ENCODE data around the gene PHACTR3.
A peak's percentile ranks its signal among the peaks of the same experiment; 100 is the strongest.

PHACTR3 gene

DNA sequence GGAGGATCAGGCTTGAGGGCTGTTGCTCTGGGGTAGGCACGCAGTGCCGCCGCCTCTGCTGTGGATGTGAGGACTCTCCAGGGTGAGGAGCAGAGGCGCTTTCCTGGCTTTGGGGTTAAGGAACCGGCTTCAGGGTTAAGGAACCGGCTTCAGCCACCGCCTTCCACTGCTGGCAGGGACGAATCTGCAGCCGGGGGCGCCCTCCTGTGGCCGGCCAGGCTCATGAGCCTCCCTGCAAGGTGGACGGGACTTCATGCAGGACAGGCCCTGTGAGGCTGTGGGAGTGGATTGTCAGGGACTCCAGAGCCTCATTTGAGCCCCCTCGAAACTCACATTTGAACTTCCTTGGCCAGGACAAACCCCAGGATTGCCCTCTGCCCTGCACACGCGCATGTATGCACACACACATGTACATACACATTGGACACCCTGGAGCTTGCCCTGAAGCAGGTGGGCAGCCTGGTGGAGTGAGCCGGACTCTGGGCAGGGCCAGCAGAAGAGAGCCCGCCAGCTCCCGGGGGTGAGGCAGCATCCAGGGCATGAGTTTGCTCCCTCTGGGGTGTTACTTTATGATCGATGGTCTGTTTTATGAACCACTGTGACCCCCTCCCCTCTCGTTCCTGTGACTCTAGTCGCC, 146.9 kb downstream of the PHACTR3 start:
- DNase-seq (ENCODE audit: low read depth in 2 of 2) = peak in 1 of 2 experiments; percentile 41

DNA sequence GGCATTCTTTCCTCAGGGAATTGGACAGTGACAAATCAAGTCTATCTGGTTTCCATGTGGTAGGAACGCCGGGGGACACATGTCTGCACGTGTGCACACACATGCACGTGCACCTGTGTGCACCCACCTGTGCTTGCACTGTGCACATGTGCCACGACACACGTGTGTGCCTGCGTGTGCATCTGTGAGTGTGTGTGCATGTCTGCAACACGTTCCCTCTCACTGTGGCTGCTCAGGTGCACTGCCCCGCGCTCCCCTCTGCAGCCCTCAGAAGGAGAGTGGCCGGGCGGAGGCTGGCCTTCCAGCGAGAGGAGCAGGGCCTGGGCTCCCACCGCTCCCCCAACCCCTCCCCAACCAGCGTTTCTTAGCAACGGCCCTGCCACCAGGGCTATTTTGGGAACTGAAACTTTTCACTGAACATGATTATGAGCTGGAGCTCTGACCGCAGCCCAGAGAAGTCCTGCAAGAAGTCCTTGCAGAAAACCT, 147.8 kb downstream of the PHACTR3 start:
- no peak for DNase-seq (ENCODE audit: low read depth in 2 of 2)

DNA sequence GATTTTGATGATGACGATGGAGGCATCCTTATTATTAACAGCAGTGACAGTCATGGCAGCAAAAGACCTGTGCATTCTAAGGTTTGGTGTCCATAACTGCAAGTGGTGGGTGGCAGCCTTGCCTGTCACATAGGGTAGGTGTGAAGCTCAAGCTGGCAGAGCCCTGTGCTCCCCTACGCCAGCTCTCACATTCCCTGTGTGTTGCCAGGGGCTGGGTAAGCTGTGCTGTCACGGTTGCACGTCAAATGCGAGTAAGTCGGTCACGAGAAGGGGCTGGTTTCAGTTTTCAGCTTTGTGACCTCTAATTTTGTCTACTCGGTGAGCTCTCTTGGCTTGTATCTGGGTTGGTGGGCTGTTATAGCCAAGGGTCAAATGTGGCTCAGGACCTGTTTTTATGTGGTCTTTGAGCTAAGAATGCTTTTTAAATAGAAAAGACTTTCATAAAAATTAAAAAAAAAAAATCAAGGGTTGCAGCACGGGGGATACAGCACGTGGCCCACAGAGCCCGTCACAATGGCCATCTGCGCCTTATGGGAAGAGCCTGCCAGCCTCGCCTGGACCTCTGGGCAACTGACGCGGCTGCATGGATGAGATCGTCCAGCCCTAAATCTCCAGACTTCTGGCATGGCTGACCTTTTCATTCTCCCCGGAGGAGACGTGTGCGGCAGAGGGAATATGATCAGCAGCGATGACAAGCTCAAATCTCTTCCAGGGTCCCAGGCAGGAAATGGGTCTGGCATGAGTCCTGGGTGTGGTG, 148.5 kb downstream of the PHACTR3 start:
- DNase-seq (ENCODE audit: low read depth in 2 of 2) = no peak

DNA sequence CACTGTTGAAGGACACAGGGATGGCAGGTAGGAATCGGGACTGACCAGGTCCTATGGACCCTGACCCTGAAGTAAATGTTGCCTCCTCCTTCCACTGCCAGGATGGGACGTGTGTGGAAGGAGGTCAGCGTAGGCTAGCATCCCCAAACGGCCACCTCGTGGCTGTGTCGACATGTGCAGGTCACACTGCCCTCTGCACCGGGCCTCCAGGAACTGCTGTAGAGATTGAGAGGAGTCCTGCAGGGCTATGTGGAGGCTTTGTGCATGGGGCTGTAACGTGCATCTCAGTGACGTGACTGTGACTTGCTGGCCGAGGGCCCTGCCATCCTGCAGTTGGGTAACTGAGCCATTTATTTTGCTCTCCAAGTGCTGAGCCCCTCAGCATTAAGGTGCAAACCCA, 149.5 kb downstream of the PHACTR3 start:
- DNase-seq (ENCODE audit: low read depth in 2 of 2) = no peak

DNA sequence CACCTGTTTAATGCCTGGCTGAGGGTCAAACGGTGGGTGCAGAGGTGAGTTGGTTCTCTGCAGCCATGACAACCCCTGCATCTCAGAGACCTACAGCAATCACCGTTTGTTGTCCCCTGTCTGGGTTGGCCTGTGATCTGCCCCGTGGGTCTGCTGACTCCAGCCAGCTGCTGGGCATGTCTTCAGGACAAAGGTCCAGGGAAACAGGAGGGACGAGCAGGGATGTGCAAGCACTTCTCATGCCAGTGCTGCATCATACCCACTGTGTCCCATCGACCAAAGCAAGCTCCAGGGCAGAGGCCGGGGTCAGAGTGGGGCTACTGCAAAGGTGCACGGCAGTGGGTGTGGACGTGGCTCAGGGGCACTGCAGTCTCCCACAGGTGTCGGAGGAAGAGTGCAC, 150.2 kb downstream of the PHACTR3 start:
- no peak for DNase-seq (ENCODE audit: low read depth in 2 of 2)

DNA sequence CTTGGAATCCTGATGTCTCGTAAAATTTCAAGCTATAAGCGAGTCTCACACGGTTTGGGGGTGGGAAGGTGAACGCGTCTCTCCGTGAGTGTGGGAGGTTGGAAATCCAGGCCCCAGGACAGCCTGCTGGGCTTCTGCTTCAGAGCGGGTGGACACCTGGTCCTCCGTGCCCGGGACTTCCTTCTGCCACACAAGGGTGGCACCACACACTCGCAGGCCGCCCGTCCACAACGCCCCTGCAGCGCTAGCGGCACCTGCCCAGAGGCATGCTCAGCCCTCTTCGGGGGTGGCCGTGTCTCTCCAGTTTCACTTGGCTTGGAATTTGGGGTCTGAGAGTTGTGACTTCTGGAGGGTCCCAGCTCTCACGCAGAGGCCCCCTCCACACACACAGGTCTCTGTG, 151.9 kb downstream of the PHACTR3 start:
- DNase-seq (ENCODE audit: low read depth in 2 of 2) = no peak

DNA sequence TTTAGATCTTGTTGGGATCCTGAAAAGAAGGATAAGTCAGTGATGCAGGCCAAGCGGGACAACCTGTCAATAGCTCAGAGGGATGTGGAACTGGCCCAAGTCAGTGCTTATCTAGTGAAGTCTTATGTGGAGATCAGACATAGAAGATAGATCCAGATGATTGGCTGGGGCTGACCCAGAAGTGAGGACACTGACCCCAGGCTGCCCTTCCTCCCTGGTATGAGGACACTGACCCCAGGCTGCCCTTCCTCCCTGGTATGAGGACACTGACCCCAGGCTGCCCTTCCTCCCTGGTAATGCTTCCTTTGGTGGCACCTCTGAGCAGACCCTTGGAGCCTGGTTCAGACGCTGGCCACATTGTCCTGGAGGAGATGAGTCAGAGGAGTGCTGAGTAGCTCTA, 159.7 kb downstream of the PHACTR3 start:
- no peak for DNase-seq (ENCODE audit: low read depth in 2 of 2)

DNA sequence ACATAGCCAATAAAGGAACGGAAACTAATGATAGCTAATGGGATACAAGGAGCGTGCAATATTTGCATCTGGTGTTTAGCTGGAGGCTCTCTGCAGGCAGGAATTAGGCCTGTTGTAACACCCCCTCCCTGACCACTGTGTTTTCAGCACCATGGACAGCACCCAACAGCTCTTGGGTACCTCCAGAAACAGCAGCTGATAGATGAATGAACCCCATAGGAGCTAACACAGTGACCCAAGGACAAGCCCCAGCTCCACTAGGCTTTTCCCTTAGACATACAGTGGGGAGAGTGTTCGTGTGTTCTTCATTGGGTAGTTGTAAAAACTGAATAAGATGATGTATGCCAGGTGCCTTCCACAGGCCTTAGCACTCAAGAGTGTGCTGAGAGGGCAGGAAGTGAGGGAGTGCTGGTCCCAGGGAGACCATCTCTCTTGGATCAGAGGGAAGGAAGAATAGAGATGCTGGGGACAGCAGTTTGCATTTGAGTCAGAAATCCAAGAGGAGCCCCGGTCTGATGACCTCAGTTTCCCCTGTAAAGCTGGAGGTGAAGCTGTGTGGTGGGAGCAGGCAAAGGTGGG, 161.3 kb downstream of the PHACTR3 start:
- DNase-seq (ENCODE audit: low read depth in 2 of 2) = peak in 1 of 2 experiments; percentile 4

DNA sequence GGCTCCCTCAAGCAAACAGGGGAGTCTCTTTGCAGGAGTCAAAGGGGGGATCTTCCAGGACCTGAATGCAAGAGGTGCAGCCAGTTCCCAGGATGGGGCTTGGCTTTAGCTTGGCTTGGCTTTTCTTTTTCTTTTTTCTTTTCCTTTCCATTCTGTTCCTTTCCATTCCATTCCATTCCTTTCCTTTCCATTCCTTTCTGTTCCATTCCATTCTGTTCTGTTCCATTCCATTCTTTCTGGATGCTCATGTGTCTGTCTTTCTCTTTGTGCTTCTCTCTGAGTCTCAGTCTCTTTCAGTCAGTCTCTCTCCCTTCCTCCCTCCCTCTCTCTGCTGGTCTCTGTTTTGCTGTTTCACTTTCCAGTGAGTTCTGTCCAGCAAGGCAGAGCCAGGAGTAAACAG, 163.3 kb downstream of the PHACTR3 start:
- no peak for DNase-seq (ENCODE audit: low read depth in 2 of 2)

DNA sequence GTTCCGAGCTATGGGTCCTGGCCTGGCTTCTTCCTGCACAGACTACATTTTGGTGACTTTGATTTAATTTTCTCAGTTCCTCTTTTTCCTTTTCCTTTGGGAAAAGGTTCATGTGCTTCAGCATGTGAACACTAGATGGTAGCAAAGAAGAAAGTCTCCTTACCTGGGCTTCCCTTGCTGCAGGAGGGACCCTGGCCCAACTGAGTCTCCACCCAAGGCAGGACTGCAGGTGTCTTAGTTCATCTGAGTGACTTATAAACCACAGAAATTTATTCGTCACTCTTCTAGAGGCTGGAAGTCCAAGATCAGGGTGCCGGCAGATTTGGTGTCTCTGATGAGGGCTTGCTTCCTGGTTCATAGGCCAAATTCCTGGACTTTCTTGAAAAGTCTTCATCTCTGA, 165.9 kb downstream of the PHACTR3 start:
- no peak for DNase-seq (ENCODE audit: low read depth in 2 of 2)

DNA sequence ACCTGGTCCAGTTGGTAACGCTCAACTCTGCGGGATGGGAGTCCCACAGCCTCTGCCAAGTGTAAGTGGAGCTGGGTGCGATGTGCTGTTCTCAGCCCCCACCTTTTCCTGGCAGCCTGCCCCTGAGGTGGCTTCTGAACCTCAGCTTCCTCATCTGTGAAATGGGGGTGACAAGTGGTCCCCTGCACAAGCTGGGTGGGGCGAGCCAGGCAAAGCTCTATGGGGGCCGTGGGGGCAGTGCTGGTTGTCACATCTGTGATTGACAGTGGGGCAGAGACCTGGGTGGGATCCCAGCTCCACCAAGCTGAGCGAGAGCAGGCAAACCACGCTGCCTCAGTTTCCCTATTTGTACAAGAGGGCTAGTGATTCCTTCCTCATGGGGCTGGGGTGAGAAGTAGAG, 166.5 kb downstream of the PHACTR3 start:
- DNase-seq (ENCODE audit: low read depth in 2 of 2) = no peak

DNA sequence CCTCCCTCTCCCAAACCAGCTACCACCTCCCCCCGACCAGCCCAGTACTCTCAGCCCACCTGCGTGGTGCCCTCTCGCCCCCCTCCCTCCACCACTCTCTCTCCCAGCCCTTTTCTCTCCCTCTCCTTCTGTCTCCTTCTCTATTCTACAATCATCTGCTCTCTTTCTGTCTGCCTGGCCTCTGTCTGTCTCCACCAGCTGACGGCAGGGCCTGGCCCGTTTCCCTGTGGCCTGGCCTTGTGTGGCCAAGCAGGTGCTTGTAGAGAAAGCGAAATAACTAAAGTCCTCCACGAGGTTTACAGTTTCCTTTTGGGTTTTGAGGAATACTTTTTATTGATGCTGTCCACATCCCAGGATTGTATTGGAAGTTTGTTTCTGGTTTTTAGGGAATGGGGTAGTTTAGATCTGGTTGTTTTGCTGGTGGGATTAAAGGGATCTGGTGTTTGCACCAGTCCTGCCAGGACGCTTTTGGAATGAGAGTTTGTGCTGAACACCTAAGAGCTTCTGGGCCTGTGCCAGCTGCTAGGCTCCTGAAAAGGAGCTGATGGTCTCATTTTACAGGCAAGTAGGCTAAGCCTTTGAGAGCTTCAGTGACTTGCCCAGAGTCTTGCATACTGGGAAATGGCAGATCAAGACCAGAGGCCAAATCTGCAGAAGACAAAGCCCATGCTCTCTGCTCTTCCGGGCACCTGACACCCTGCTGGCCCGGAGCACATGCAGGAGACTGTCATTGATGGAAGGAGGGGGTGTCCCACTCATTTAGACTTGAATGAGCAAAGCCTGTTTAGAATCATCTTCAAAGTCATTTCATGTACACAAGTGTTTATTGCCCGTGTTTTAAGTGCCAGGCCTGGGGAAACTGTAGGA, 167.4 kb downstream of the PHACTR3 start:
- DNase-seq (ENCODE audit: low read depth in 2 of 2) = no peak

DNA sequence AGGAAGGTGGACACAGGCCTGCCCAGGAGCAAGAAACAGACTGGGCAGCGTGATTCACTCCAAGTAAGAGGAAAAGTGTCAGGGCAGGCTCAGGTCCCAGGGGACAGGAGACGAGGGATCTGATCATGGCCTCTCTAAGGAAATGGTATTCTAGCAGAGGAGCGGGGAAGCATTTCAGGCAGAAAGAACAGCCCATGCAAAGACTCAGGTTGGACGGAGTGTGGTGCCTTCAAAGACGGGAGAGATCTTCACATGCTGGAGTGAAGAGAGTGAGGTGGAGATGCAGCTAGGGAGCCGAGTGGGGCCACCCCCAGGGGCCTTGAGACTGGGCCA, 168.0 kb downstream of the PHACTR3 start:
- no peak for DNase-seq (ENCODE audit: low read depth in 2 of 2)

DNA sequence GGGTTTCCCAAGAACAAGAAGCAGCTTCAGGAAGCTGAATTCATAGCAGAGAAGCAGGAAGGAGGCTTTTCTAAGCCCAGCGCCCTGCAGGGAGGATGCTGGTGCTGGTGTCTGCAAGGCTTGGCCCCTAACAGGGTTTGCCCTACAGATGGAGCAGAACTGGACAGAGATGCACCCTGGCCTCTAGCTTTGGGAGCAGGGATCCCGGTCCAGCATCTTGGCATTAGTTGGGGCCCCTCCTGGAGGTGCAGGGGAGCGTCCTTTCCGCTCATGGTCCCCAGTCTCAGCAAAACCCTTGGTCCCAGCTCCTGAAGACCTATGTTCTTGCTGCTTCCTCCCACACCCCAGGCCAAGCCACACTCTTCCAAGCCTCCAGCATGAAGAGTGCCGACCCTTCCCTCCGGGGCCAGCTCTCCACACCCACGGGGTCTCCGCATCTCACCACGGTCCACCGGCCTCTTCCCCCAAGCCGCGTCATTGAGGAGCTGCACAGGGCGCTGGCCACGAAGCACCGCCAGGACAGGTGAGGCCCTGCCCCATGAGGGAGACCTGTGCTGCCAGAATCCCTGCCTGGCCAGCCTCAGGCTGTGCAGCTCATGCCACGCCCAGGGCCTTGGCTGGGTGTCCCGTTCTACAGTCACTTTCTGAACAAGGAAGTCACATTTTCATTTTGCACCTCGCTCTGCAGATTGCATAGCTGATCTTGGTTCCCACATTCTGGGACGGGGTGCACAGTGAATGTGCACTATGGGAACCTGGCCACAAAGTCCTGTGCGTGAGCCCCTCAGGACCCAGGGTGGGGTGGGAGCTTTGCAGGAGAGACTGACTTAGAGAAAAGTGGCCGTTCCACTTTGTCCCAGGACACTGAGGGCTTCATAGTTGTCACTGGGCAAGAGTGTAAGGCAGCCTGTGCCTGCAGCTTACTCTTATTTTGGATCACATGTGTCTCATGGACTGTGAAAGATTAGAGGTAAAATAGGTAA, 168.9 kb downstream of the PHACTR3 start:
- DNase-seq (ENCODE audit: low read depth in 2 of 2) = no peak

DNA sequence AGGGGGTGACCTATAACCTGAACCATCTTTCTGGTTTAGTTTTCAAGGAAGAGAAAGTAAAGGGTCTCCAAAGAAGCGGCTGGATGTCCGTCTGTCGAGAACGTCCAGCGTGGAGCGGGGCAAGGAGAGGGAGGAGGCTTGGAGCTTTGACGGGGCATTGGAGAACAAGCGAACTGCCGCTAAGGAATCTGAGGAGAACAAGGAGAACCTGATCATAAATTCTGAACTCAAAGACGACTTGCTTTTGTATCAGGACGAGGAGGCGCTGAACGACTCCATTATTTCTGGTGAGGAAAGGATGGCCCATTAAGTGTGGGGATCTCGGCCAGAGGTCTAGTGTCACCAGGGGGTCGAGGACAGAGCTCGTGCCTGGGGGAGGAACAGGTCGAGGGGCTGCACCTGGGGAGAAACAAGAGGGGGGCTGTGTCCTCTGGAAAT, 169.9 kb downstream of the PHACTR3 start:
- DNase-seq (ENCODE audit: low read depth in 2 of 2) = no peak

DNA sequence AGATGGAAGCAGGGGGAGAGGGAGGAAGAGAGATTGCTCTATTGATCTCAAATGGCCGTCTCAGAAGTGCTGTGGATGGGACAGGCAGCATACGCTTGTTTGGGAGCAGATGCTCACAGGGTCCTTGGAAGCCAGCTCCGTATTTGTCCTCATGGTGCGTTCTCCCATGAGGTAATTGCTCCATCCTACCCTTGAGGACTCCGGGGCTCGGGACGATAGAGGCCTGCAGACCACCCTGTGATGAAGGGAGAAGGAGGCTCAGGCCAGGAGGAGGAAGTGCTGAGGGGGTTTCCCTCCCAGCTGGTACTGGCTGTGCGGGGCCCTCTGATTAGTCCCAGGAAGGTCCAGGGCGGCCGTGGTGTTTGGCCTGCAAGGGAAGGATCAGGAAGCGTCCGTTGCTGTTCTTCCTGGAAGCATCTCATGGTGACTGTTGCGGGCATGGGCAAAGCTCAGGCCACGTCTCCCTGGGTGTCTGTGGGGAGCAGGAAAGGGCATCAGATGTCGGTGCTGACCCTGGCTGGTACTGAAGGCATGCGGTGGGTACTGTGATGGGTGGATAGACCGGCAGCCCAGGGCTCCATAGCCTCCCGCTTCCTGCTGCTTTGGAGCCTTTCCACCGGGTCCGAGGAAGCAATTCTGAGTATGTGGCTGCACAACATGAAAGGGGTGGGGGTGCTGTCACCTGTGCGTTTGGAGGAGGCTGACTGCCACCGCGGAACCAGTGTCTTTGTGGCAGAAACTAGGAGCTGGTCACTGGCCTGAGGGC, 170.8 kb downstream of the PHACTR3 start:
- DNase-seq (ENCODE audit: low read depth in 2 of 2) = no peak

DNA sequence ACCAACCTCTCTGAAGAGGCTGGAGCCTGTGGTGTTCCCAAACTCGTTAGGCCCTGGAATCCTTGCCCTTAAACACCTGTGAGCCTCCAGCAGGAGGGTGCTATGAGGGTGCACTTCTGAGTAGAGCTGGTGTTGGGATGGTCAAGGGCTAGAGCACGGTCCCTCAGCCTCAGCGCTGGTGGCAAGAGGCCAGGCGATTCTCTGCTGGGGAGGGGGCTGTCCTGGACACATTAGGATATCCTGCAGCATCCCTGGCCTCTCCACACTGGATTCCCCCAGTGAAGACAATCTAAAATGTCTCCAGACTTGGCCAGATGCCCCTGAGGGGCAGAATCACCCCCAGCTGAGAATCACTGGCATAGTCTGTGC, 171.3 kb downstream of the PHACTR3 start:
- DNase-seq (ENCODE audit: low read depth in 2 of 2) = no peak

DNA sequence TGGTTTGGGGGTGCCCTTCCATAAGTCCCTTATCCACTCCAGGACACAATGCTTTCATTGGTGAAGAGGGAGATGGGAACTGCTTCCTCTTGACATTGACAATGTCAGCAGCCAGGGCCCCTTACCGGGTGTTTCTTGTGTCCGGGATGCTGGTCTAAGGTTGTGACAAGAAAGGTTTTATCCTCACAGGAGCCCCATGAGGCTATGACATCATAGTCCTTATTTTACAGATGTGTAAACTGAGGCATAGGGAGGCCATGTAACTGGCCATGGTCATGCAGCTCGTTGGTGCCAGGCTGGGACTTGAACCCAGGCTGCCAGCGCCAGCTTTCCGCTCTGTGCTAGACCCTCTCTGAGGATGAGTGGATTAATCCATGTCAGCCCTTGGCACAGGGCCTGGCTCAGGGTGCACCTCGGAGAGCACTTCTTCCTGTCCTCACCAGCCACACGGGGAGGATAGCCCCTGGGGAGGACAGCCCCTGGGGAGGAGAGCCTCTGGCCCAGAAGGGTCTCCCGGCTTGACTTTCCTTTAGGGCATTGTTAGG, 171.8 kb downstream of the PHACTR3 start:
- DNase-seq (ENCODE audit: low read depth in 2 of 2) = no peak

DNA sequence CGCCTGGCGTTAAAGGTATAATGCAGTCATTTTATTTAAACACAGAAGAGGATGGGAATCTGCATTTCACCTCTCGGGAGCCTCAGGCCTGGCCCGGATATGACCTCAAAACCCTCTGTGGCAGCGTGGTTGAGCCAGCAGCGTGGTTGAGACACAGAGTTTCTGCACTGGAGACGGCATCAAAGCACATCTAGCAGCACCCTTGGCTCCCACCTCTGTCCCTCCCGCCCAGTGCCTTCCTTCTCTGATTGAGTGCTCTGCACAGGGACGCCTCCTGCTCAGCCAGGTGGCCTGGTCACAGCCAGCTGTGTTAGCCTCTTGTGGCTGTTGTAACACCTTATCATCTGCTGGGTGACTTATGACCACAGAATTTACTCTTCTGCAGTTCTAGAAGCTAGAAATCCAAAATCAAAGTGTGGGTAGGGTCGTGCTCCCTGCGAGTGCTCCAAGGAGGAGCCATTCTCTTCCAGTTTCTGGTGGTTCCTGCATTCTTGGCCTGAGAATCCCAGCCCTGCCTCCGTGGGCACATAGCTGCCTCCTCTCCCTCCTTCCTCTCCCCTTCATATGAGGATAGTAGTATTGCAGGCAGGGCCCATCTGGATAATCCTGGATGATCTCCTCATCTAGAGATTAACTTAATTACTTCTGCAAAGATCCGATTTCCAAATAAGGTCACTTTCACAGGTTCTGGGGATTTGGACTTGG, 172.4 kb downstream of the PHACTR3 start:
- no peak for DNase-seq (ENCODE audit: low read depth in 2 of 2)

All from stimulated activated CD4-positive, alpha-beta T cell treated with anti-CD3 and anti-CD28 coated beads, Interleukin-12 subunit alpha, Interleukin-12 subunit beta, amount 100 ng/mL, for 24 hours (primary cell).